H4 (cell line): ENCODE data around the gene HOXC13. TPM values are rescaled to one million over a fixed set of nuclear protein-coding genes. Genes with fewer than 3 reads are reported as not detected.

Source experiments
- DNase-seq: peaks from one replicate; pipeline ENCODE4 v3.0.0-alpha.2; 2015; ENCODE audit warnings: low spot score
- total RNA-seq: library from RNA; depleted of rRNA; stranded (reverse); fragments of >200 nt; shearing (Covaris generic); gene quantifications from 2 replicates; pipeline ENCODE4 v1.2.3, GENCODE V29; 2014

Gene HOXC13
- total RNA-seq, 1 experiment from 2014 or later = 4.4 TPM

DNA sequence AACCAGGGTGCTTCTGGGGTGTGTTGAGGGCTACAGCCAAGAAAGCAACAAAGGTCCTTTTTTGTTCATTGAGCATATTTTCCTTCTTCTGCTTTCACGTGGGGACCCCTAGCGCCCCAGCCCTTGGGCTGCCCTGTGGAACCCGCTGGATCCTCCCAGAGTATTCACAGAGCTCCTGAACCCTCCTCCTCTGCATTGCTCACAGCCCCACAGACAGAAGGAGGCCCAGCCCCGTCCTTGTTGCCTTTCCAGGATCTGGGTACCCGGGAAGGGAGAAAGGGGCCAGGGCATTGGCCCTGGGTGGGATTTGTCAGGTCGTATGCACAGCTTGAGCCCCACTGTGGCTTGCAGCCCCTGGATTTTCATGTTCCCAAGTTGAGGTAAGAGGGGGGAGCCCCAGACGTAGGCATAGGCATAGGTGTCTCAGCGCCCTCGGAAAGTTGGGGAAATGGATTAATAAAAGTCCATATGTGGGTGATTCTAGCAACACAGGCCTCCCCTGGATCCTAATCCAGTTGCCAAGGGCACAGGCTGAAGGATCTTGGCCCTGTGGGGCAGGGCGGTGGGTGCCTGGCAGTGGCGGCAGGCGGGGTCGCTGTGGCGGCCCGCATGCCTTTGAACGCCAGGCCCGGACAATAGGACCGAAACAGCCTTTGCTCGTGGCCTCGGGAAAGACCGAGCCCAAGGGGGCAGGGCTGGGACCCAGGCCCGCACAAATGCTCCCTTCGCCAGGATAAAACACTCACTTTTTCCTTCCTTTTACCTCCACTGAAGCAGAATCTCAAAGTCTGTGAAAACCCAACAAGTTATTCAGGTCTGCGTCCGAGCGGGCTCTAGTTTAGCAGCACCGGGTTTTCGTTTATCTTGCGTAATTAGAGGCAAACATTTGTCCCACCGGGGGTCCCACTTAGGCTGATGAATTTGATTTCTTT is 43.3 kb downstream of the HOXC13 start:
- no peak for DNase-seq

- DNase-seq = no peak
Measured at GRCh38 chr12:53982648-53983567, 44.3 kb downstream of the HOXC13 start.

DNA sequence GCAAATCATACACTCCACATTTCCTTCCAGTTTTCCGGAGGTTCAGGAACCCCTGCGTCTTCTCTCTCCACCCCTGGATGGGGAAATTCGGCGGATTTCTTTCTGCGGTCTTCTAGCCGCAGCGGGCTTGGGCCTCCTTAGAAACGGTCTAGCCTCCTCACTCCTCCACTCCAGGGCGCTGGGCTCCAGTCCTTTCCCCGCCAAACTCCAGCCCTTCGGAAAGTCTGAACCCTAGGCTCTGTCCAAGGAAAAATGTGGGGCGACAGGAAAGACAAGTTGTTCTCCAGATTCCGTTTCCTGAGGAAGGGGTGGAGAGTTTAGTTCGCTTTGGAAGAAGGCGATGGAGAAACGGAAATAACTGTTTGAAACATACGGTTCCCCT is 44.9 kb downstream of the HOXC13 start:
- DNase-seq = no peak

DNA sequence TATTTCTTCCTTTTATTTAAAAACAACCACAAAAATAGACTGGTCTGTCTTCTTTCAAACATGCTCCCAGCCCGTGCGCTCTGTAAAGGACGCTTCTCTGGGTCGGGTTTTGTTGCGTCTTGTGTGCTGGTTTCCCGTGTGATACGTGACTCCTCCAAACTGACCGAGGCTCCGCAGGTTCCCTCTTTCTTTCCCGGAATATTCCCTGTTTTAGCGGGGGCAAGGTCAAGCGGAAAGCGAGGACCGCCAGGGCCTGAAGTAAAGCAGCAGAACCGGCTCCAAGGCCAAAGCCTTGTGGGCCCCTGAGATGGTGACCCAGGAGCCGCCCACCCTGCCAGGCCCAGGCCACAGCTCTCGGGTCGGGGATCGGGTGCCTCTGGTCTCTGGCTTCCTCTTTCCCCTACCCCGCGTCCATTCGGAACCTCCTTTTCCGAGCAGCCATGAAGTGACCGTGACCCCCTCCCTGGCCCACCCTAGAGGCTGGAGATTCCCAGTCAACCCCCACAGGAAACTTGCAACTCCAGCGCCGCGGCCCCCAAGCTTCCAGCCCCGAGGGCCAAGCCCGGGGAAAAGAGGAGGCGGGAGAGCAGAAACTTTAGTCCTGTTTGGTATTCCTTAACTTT is 45.4 kb downstream of the HOXC13 start:
- no peak for DNase-seq

DNA sequence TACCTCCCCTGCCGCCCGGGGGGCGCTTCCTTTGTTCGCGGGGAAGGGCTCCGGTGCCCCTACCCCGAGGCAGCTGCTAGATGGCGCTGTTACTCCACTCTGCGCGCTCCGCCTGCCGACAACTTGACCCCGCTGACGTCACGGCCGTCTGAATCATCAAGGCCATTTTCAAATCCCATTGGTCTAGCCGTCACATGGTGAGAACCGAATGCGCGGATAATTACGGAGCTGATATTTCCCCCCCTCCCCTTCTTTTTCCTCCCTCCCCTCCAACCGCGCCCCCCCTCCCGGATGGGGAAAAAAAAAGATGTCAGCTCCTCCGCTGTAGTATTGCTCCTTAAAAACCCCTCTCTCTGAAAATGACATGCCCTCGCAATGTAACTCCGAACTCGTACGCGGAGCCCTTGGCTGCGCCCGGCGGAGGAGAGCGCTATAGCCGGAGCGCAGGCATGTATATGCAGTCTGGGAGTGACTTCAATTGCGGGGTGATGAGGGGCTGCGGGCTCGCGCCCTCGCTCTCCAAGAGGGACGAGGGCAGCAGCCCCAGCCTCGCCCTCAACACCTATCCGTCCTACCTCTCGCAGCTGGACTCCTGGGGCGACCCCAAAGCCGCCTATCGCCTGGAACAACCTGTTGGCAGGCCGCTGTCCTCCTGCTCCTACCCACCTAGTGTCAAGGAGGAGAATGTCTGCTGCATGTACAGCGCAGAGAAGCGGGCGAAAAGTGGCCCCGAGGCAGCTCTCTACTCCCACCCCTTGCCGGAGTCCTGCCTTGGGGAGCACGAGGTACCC is 46.5 kb downstream of the HOXC13 start, which contains the start of gene HOXC10:
Gene HOXC10 (plus strand): TSS at position 246 of the 791 bp plus-strand sequence. CDS start 114 bp downstream, at position 360.
- DNase-seq = peak; percentile 97

DNA sequence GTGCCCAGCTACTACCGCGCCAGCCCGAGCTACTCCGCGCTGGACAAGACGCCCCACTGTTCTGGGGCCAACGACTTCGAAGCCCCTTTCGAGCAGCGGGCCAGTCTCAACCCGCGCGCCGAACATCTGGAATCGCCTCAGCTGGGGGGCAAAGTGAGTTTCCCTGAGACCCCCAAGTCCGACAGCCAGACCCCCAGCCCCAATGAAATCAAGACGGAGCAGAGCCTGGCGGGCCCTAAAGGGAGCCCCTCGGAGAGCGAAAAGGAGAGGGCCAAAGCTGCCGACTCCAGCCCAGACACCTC is 47.0 kb downstream of the HOXC13 start:
- no peak for DNase-seq

DNA sequence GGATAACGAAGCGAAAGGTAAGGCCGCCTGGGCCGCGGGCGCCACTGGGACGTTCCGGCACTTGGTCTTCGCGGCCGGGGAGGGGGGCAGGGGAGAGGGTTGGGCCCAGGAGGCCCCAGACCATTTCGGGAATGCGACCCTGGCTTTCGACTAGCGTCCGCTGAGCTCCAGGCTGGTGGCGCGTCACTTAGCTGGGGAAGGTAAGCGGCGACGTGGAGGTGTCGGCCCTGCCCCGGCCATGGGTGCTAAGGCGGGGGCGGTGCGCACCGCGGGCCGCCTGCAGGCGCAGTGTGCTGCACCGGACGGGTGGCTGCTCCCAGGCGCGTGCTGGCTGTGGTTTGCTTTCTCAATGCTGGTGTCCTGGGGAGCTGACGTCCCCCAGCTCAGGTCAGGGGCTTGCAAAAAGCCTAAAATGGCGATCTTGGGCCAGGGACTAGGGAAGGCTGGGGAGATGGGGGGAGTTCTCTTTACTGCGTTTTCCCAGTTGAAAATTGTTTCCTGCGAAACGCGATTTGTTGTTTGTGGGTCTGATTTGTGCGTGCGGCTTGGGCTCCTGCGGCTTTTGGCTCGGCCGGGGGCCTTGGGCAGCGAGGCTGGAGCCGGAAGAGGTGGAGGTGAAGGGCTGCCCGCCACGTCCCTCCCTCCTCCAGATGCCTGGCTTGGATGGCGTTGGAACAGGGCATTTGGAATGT is 47.5 kb downstream of the HOXC13 start:
- peak; percentile 51 for DNase-seq

GRCh38 chr12:53986686-53987483 is 48.3 kb downstream of the HOXC13 start:
- no peak for DNase-seq

DNA sequence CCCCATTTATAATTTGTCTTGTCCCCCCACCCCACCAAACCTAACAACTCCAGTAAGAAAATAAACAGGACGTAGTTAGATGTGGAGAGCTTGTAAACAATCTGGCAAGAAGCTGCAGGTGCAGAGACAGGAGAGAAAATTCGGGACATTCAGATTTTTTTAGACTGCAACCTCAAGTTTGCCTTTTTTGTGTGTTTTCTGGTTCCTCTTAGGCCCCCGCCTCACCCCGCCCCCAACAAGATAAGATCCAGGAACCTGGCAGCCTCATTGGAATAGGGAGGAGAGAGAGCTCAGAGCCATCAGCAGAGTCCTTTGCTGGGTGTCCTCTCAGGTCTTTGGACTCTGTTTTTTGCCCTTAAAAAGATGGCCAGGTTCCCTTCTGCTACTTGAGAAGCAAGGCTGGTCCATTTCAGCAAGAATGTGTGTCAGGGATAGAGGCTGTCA is 49.2 kb downstream of the HOXC13 start:
- DNase-seq = no peak

DNA sequence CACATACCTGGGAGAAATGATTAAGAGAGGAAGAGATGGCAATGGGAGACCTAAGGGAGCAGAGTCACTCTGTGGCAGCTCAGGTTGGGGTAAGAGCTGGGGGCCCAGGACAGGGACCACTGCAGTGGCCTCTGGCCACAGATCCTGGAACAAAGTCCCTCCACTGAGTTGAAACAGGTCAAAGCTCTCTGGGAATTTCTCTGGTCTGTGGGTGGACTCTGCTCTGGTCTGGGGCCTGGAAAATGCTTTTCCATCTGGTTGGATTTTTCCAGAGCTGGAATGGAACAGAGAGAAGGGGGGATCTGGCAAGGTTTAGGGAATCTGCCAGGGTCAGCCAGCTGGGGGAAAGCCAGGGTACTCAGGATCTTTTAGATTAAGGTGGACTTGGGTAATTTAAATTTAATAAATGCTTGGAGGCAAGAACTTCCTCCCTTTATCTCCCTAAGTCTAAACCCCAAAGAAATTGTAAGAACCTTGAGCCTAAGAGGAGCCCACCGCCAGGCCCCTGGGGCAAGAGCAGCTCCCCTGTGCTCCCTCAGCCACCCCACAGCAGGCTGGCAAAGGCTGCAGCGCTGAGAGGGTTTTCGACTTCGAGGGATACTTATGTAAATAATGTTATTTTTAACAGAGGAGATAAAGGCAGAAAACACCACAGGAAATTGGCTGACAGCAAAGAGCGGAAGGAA is 50.1 kb downstream of the HOXC13 start:
- no peak for DNase-seq

GRCh38 chr12:53989227-53990113 is 50.8 kb downstream of the HOXC13 start:
- DNase-seq = peak; percentile 59

DNA sequence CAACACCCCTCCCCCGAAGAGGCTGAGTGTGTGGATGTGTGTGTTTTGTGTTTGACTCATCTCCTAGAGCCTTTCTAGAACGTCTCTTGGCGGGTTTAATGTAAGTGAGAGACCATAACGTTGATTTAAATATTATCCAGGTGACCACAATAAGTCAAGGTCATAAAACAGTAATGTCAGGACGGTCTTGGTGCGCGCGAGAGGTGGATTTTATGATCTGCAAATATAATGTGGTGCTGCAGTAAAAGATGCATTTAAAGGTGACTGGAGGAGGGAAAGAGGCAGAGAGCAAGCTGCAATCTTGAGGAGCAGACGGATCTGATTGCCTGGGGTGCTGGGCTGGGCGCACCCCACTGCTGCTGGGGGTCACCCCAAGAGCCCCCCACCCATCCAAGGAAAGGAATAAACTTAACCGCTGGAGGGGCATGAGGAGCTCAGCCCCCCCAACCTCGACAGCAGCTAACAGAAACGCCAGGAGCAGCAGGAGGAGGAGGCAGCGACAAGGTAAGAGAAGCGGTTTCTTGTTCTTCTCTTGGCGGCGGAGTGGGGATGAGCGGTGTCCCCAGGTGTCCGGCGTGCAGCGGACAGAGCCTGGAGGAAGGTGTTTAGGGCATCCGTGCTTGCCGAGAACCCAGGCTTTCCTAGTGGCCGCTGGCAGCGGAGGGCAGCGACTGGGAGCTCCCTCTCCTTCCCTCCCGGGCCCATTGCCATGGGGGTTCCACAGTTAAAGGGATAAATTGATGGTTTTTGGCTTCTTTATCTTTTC is 51.9 kb downstream of the HOXC13 start:
- no peak for DNase-seq

GRCh38 chr12:53991077-53991460 is 52.4 kb downstream of the HOXC13 start:
- peak; percentile 40 for DNase-seq

- DNase-seq = no peak
Measured at GRCh38 chr12:53992377-53992889, 53.8 kb downstream of the HOXC13 start.

DNA sequence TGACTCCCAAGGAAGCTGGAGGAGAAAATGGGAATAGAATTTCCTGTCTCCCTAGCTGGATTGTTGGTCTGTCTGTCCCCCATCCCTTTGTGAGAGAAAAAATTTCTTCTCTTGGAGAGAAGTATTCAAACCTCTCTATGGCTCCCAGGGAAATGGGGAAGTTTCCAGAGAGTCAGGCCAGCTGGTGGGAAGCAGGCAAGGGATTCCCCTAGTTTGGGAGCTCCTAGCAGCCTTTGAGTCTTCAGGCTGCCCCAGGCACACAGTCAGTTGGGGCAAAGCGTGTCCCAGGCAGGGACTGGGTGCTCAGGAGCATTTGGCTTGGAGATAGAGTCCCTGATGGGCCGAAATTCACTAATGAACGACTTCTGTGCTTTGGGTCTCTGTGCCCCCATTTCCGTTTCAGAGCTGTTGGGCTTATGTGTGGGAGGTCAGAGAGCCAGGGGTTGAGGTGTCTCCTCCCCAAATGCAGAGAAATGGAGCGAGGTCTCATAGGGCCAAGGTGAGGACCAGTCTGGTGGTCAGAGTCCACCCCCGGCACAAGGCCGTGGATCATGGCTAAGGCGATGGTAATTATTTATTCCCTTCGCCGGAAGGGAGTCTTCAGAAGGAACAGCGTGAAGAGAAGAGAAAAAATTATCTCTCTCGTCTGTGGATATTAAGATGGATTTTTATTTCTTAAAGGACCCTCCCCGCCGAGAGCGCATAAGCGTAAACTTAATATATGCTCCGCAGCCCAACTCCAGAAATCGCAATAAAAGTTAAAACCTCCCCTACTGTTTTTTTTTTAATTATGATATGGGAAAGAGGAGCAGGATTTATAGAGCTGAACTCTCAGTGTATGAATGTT is 54.8 kb downstream of the HOXC13 start:
- no peak for DNase-seq

- no peak for DNase-seq
Measured at GRCh38 chr12:53994009-53994263, 55.3 kb downstream of the HOXC13 start.
